Gastrocnemius medialis (tissue), 4 donors: ENCODE results near the gene COL25A1.

Source experiments
- CTCF ChIP-seq, 5 experiments: fragments of 450-650 bp in 3 of 5; fragments of 200-600 bp in 2 of 5; sonication (generic) in 2 of 5; IDR thresholded peaks in 4 of 5; conservative IDR thresholded peaks in 1 of 5; 1 replicate in 4 of 5; 2 replicates in 1 of 5; pipeline ENCODE4 v1.5.1; 2016 to 2019; ENCODE audit warnings: antibody characterized with exemption in 5 of 5, mild to moderate bottlenecking in 3 of 5, moderate library complexity in 3 of 5
- POLR2A ChIP-seq, 2 donors: fragments of 450-650 bp; IDR thresholded peaks; one replicate each; pipeline ENCODE4 v1.6.1; 2017; ENCODE audit warnings: antibody characterized with exemption in 2 of 2, mild to moderate bottlenecking in 2 of 2, moderate library complexity in 2 of 2

- TF ChIP-seq CTCF (IDR thresholded peaks at IDR 0.05 in 4 of 5, conservative IDR thresholded peaks at IDR 0.05 in 1 of 5) = no peak
- TF ChIP-seq POLR2A (IDR thresholded peaks at IDR 0.05) = no peak
Measured at GRCh38 chr4:109118635-109119034, 183.8 kb downstream of the COL25A1 start.
